HG03196 (cell line): Measurements from ENCODE around the gene MCAM.

Experiments
- ATAC-seq: cut with Tn5 transposase; IDR thresholded peaks from one replicate; pipeline ENCODE4 v1.9.1; 2021; ENCODE audit not compliant: unreplicated experiment

MCAM gene

GRCh38 chr11:119345685-119346084 is 28.8 kb upstream of the MCAM start:
- ATAC-seq: no peak

DNA sequence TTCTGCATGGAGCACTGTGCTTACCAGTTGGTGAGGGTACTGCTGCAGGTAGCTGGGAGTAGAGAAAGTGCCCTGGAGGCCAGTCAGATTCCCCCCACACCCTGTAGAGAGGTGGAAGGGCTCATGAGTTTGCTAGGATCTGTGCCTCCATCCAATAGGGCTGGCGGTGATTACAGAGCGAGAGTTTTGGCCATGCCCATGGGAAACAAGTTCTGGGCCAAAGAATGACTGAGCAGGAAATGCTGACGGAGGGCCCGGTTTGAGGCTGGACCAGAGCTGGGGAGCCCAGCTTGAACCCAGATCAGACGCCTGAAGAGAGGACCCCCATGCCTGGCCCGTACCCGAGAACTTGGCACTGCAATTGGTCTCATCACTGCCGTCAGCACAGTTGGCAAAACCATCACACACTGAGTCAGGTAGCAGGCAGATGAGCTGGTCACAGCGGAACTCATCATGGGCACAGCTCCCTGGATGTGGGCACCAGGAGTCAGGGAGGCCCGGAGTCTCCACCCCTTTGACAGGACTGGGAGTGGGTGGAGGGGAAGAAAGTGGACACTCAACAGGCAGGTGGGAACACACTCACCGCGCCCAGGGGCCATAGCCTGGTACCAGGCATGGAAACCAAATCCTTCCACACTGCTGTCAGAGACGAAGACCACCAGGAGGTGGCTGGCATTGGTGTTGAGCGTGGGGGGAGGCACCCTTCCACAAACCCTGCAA is 27.5 kb upstream of the MCAM start:
- ATAC-seq: no peak

- no peak for ATAC-seq
Observed at GRCh38 chr11:119343726-119344125, 26.8 kb upstream of the MCAM start.

GRCh38 chr11:119342362-119343130 is 25.6 kb upstream of the MCAM start:
- ATAC-seq: no peak

GRCh38 chr11:119342023-119342300 is 25.0 kb upstream of the MCAM start:
- no peak for ATAC-seq

DNA sequence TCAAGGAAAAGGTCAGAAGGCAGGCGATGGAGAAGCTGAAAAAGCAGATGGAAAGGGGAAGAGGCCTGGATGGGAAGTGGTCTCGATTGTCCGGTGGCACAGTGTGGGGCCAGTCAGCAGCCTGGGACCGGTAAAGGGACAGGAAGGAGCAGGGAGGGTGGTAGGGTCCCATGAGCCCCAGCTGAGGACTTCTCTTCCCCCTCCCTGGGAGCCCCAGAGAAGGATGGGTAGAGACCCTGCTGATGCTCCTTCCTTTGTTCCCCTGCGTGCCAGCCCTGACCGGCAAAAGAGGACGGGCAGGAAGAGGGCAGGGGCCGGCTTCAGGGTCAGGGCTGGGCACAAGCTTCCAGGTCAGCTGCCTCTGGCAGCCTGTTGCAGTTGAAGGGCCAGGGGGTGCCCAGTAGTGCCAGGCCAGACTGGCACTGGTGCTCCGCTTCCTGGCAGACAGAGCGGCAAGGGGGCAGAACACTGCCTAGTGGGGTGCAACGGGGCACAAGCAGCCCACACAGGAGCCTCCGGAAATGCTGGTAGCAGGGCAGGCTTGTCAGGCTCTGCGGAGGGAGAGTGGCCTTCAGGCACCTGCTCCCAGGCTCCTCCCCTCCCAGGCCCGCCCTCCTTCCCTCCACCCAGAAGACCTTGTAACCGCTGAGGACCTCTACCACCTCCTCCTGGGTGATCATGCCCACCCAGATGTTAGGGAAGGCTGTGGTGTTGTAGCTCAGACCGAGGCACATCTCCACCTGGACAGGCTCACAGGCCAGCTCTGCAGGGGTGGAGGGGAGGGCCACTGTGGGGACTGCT is 24.5 kb upstream of the MCAM start:
- ATAC-seq: no peak

GRCh38 chr11:119340335-119341221 is 23.6 kb upstream of the MCAM start, which contains the start of gene C1QTNF5:
TSS of gene C1QTNF5 (minus strand) at chr11:119340883. CDS start at chr11:119340397, 486 bp downstream.
- ATAC-seq: no peak

DNA sequence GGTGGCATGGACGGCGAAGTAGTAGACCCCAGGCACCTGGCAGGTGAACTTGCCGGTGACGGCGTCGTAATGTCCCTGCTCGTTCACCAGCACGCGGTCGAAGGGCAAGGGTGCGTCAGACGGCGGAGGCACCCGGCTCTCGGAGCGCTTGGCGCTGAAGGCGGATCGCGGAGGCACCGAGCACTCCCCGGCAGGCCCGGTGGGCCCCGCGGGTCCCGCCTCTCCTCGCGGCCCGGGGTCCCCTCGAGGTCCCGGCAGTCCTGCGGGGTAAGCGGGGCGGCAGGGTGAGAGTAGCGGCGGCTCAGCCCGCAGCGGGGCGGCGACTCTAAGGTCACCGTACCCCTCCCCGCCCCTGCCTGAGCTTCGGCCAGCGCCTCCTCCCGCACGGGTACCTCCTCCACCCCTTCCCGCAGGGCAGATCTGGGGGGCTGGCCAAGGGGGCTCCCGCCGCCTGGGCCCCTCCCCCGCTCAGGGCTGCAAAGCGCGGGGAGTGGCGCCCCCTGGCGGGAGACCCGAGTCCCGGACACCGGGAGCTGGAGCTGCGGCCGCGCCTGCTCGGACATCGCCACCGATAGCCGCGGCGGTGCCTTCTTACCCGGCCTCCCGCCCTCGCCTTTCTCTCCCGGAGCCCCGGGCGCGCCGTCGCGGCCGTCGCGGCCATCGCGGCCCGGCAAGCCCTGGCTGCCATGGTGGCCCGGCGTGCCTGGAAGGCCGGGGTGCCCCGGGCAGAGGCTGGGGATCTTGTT is 22.8 kb upstream of the MCAM start:
- no peak for ATAC-seq

- ATAC-seq: no peak
Observed at GRCh38 chr11:119338965-119339588, 22.1 kb upstream of the MCAM start.

GRCh38 chr11:119338318-119338890 is 21.5 kb upstream of the MCAM start:
- no peak for ATAC-seq

- no peak for ATAC-seq
Observed at GRCh38 chr11:119337581-119338317, 20.8 kb upstream of the MCAM start.

DNA sequence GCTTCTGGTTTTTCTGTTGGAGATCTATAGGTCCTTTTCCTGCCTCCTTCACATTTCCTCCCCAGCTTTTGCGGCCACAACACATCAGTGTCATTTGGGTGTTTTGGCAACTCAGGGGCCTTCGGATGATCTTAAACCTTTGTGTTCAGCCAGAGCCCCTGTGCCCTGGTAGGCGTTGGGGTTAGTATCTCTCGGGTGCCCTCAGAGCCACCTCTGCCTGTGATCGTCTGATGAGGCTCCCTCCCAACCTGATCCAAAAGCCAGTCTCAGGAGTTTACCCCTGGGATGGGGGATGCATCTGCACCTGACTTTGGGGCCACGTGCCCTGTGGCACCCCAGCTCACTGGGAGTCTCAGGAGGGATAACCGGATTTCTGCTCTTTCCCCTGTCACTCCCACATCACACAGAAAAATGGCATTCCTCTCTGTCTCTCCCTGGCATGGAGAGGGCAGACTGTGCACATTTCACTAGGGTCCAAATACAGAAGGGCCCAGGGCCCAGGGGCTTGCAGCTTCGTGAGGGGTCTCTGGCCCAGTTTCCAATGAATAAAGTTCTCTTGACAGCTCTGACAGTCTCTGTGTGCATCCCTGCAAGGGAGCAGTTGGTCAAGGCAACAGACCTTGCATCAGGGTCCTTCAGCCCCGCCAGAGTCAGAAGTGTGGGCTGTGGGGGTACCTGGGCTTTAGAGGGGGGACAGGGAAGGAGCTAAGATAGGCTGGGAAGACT is 20.0 kb upstream of the MCAM start:
- no peak for ATAC-seq

GRCh38 chr11:119335655-119336543 is 19.0 kb upstream of the MCAM start:
- ATAC-seq: no peak

GRCh38 chr11:119335091-119335654 is 18.2 kb upstream of the MCAM start:
- no peak for ATAC-seq

DNA sequence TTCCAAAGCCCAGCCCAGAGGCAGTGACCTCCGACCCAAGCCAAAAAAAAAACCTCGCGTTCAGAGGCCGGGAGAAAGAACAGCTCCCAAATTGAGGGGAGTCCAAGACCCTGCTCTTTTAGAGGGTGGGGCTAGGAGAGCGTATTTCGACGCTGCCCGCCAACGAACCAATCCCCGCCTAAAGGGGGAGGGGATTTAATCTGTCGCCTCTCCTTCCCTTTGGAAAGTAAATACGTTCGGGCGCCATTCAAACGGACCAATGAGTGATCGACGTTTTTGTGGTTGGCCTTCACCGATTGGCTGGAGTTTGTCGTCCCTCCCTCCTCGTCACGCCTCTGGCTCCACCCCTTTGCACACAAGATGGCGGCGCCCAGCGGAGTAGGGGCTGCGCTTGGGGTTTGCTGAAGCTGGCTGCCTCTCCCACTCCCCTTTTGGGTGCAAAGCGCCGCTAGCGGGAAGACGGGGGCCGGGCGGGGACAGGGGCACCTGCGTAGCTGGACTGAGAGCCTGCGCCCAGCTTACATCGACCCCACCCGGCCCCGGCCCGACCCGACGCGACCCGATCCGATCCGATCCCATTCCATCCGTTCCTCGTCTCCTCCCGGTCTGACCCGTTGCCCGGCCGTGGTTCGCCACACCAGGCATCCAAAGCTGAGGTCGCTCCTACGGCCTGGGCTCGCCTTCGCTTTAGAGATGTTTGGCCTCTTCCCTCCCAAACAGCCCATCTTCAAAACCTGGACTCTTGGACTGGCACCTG is 17.4 kb upstream of the MCAM start, which contains the start of gene RNF26:
Gene RNF26, plus strand, starts transcription at position 354 of the 757 bp plus-strand sequence. CDS start 596 bp downstream, outside the sequence.
- ATAC-seq: peak; percentile 83
